ENCODE measurements around the gene LTB4R.
A peak's percentile ranks its signal among the peaks of the same experiment; 100 is the strongest.

The LTB4R gene

GRCh38 chr14:24304019-24304387 lies 7.3 kb upstream of the LTB4R start:
- DNase-seq = no peak

DNA sequence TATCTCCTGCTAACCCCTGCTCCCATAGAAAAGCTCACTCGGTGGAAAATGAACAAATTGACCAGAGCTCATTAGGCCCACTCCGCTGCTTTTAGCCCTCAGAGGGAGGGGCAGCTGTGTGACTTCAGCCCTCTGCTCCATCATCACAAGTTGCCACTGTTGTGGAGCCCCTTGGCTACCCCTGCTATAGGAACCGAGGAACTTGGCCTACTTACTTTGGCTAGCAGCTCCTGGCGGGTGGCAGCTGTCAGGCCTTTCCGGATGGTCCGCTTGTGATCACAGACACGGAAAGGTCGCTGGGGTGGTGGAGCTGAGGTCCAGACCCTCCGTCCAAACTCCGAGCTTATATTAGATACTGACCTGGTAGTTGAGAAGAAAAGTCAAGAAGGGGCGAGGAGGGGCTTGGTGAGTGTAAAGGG lies 4.1 kb upstream of the LTB4R start:
- no peak for DNase-seq

- DNase-seq = peak; percentile 54
Observed at GRCh38 chr14:24307575-24308341, 3.5 kb upstream of the LTB4R start, which contains the start of gene CIDEB. Gene CIDEB (minus strand): TSS chr14:24307977. CDS start chr14:24307858, 119 bp downstream.

GRCh38 chr14:24308342-24309124 lies 2.8 kb upstream of the LTB4R start:
- DNase-seq = no peak

DNA sequence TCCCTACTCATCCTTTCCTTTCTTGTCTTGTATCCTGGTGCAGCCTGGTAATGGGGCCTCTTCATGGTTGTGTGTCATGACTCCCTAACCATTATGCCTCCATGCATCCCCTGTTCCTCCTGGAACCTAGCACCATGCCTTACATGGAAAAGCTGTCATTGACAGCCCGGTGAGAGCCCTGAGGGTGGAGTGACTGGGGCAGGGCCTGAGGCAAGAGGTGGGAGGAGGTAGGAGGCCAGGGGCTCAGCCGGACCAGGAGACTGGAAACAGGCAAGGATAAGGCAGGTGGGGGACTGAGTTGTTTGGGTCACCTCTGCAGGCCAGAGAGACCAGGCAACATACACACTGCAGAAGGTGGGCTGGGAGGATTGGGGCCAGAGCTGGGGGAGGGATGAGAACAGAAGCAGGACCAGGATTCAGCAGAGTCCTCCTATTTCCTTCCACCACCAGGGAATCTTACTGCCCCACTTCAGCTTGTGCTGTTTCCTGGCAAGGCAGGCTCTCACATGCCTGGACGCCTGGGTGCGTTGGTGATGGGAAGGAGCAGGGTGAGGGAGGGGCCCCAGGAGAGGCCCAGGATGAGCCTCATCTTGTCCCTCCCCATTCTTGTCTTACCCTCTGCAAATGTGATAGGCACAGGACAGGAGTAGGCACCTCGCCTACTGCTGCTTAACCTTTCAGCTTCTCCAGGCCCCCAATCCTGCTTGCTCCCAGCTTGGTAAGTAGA lies 1.6 kb upstream of the LTB4R start, which contains the start of gene LTB4R2:
Gene LTB4R2 (plus strand): TSS at position 603 of the 727 bp plus-strand sequence. CDS start 525 bp downstream, outside the sequence.
- DNase-seq = no peak

DNA sequence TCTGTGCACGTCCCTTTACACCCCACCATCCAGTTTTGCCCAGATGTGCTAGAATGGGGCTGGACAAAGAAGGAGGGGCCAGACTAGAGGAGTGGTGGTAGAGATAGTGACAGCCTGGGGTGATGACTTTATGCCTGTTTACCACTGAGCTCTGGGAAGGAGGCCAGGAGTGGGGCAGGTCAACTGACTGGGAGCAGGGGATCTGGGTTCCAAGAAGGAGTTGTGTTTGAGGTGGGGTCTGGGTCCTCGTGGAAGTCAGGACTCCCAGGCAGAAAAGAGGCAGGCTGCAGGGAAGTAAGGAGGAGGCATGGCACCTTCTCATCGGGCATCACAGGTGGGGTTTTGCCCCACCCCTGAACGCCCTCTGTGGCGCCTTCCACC lies 1.0 kb upstream of the LTB4R start:
- no peak for DNase-seq

DNA sequence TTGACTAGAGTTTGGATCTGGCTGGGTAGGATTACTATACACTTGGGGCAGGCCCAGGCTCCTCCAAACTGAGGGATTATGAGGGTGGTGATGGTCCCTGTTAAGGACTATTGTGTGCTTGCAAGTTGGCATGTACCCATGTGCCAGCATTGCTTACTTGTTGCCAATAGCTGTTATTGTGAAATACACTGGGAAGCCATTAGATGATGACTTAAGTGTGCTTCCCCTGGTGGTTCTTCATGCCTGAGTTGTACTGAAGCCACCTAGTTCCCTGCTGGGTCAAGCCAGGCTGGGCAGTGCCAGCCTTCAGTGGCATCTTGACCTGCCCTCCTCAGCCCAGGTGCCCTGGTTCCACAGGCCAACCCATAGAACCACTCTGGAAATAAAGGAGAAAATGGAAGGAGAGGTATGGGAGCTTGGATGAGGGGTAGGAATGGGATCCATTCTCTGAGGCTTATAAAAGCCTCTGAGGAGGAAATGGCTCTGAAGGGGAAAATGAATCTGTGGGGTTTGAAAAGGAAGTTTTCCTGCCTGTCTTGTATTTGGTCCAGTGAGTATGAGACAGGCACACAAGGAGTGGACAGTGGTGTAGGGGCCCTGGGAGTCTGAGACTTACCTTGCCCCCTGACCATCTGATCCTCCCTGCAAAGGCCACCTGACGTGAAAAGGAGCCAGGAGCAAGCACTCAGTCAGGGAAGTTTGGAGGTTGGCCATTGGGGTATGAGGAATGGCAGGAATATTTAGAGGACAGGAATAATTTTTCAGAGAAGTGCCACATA lies 724 bp downstream of the LTB4R start:
- DNase-seq = no peak

- no peak for DNase-seq
Observed at GRCh38 chr14:24312736-24313507, 1.6 kb downstream of the LTB4R start.

DNA sequence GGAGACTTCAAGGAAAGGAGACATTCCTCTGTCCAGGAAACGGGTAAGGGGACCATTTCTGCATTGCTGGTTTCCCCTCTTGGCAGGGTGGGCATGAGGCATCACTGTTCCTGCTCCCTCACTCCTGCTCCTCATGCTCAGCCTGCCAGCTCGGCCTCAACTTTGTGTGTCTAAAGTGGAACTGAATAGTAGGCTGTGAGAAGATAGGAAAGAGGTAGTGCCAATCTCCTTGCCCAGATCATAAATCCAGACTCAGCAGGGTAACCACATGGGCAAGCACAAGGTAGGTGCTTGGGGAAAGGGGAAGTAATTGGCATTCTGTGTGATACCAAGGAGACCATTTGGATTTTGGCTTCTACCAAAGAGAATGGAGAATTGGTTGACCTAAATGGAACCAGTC lies 2.6 kb downstream of the LTB4R start:
- DNase-seq = no peak

GRCh38 chr14:24314377-24315193 lies 3.3 kb downstream of the LTB4R start:
- no peak for DNase-seq

GRCh38 chr14:24315243-24315806 lies 4.0 kb downstream of the LTB4R start:
- DNase-seq = no peak

- DNase-seq = no peak
Observed at GRCh38 chr14:24315807-24316596, 4.7 kb downstream of the LTB4R start.

GRCh38 chr14:24316597-24316950 lies 5.3 kb downstream of the LTB4R start:
- no peak for DNase-seq

DNA sequence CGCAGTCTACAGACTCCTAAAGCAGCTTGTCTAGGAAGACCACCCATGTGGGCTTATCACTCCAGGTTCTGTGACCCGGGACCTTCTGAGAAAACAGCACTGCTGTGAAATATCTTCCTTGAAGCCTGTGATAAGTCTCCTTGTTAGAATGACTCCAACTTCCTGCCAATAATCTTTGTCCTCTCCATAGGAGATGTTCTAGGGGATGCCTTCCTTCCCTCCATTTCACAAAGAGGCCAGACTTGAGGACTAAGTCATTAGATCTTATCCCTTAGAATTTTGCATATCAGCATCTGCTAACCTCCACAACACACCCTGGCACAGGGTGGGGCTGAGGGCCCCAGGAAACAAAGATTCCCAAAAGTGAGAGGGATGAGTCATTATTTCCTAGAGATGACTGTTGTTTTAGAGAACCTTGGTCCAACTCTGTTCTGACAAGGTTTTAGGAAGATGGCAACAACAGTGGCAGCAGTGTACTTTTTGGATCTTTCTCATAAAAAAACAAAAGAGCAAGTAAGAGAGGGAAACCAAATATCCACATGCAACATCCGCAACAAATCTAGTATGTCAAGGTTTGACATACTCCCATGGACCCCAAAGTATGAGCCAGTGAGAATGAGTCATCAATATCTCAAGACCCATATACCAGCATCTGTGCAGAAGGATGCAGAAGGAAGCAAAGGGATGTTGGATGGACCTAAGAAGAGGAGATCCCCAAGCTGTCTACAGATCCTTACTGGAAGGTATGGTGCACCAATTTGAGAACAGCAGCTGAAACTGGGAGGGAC lies 6.0 kb downstream of the LTB4R start:
- DNase-seq = no peak

DNA sequence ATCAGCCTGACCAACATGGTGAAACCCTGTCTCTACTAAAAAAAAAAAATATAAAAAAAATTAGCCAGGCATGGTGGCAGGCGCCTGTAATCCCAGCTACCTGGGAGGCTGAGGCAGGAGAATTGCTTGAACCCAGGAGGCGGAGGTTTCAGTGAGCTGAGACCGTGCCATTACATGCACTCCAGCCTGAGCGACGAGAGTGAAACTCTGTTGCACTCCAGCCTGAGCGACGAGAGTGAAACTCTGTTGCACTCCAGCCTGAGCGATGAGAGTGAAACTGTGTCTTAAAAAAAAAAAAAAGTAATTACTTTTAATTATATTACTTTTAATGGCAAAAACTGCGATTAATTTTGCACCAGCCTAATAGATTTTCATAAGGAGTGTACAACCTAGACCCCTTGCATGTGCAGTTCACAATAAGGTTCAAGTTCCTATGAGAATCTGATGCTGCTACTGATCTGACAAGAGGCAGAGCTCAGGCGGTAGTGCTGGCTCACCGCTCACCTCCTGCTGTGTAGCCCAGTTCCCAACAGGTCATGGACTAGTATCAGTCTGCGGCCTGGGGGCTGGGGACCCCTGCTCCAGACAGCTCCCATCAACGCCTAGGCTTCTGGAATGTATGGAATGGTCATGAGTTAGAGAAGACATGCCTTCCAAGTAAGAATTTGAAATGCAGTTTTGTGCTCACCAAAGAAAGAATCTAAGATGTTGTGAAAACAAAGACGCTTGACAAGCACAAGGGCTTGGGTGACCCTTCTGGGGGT lies 10.1 kb downstream of the LTB4R start:
- no peak for DNase-seq

DNA sequence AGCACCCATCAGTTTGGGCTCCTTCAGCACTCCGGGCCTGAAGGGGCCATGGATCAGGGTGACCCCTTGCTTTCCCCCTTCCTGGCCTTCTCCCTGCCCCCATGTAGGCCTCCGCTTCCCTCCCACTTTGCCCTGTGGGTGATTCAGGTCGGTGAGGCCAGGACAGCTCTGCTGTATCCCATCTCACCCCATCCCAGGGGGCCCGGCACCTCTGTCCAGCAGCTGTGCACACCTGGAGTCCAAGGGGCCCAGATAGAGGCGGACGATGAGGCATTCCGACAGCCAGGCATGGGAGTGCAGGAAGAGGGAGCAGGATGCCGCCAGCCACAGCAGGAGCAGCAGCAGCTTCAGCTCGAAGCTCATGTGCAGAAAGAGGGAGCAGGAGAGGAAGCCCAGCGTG lies 11.4 kb downstream of the LTB4R start:
- no peak for DNase-seq

GRCh38 chr14:24323341-24323740 lies 12.0 kb downstream of the LTB4R start:
- DNase-seq = no peak

- no peak for DNase-seq
Observed at GRCh38 chr14:24324024-24324423, 12.7 kb downstream of the LTB4R start.

Data from activated CD8-positive, alpha-beta memory T cell treated with anti-CD3 and anti-CD28 coated beads, Interleukin-2, amount 50 U/mL, for 4 hours (primary cell).